ENCODE data around the gene GULP1.

Gene GULP1

DNA sequence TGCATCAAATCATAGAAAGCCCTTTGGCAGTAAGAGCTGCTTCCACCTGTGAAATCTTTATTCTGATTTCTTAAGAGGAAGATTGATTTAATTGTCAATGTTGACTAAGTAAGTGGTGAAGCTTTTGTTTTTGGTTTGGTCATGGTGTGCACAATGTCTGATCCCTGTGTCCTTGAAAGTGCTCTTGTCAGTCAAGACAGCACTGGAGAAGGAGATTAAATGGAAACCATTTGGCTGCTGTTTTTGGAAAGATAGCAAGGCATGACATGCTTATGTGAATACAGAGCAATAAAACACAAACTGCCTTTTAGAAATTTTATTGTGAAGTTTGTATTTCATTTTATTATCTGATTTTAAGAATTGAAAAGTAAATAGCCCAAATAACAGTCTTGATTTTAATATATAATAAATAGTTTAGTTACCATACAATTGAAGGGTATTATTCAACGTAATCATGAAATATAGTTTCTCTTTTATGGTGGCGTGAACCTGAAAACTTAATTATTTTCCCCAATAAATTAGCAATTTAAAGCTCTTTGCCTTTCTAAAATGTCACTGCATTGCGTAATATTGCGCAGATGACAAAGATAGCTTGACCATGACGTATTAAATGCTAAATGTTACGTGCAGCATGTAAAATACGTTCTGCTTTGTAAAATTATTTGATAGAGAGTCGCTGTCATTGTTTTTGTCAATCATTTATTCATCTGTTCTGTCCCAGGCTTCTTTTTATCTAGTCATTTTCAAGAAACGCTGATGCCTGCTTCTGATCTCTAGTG, 69.0 kb downstream of the GULP1 start:
- ATAC-seq: no peak
- no peak for TF ChIP-seq TSHZ2 (CRISPR knock-in tag; IDR thresholded peaks at IDR 0.05)
- TF ChIP-seq, protein P1, sequence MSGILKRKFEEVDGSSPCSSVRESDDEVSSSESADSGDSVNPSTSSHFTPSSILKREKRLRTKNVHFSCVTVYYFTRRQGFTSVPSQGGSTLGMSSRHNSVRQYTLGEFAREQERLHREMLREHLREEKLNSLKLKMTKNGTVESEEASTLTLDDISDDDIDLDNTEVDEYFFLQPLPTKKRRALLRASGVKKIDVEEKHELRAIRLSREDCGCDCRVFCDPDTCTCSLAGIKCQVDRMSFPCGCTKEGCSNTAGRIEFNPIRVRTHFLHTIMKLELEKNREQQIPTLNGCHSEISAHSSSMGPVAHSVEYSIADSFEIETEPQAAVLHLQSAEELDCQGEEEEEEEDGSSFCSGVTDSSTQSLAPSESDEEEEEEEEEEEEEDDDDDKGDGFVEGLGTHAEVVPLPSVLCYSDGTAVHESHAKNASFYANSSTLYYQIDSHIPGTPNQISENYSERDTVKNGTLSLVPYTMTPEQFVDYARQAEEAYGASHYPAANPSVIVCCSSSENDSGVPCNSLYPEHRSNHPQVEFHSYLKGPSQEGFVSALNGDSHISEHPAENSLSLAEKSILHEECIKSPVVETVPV (CRISPR knock-in tag; IDR thresholded peaks at IDR 0.05): no peak
- TF ChIP-seq POU6F1 (CRISPR knock-in tag; IDR thresholded peaks at IDR 0.05; ENCODE audit: borderline replicate concordance, low read depth): no peak
- TF ChIP-seq TOX (CRISPR knock-in tag; IDR thresholded peaks at IDR 0.05; ENCODE audit: borderline replicate concordance): no peak
- no peak for TF ChIP-seq ZNF565 (CRISPR knock-in tag; conservative IDR thresholded peaks at IDR 0.05; ENCODE audit: low read depth)
- TF ChIP-seq BACH2 (CRISPR knock-in tag; IDR thresholded peaks at IDR 0.05; ENCODE audit: borderline replicate concordance): no peak

GRCh38 chr2:188364033-188364630, 72.5 kb downstream of the GULP1 start:
- ATAC-seq: no peak
- TF ChIP-seq CREB5 (CRISPR knock-in tag; IDR thresholded peaks at IDR 0.05; ENCODE audit: low read depth) (no peak), ZFP3 (CRISPR knock-in tag; IDR thresholded peaks at IDR 0.05) (no peak), BACH2 (CRISPR knock-in tag; IDR thresholded peaks at IDR 0.05; ENCODE audit: borderline replicate concordance) (no peak), POU6F1 (CRISPR knock-in tag; IDR thresholded peaks at IDR 0.05; ENCODE audit: borderline replicate concordance, low read depth) (no peak), ARNTL (CRISPR knock-in tag; IDR thresholded peaks at IDR 0.05; ENCODE audit: borderline replicate concordance, low read depth) (no peak), PPARA (CRISPR knock-in tag; IDR thresholded peaks at IDR 0.05; ENCODE audit: borderline replicate concordance) (no peak), SNAI2 (CRISPR knock-in tag; IDR thresholded peaks at IDR 0.05) (no peak), GLIS3 (CRISPR knock-in tag; IDR thresholded peaks at IDR 0.05) (no peak), ESRRG (CRISPR knock-in tag; IDR thresholded peaks at IDR 0.05) (no peak)

GRCh38 chr2:188365058-188365641, 73.5 kb downstream of the GULP1 start:
- TF ChIP-seq TSHZ2 (CRISPR knock-in tag; IDR thresholded peaks at IDR 0.05): 0 out of 2 replicates have a peak, but pooled peaks have one; percentile 55
- TF ChIP-seq TCF4 (CRISPR knock-in tag; IDR thresholded peaks at IDR 0.05; ENCODE audit: borderline replicate concordance): peak; percentile 41; the same call in 1 of the 2 replicates
- no peak for TF ChIP-seq CREB5 (CRISPR knock-in tag; IDR thresholded peaks at IDR 0.05; ENCODE audit: low read depth)
- no peak for ATAC-seq
